NCI-H1694 (cell line): ENCODE measurements around the gene TBC1D22A.

ENCODE experiments used
- DNase-seq: peaks from one replicate; lab custom pipeline; 2025; lab: John Stamatoyannopoulos, UW

Gene TBC1D22A

GRCh38 chr22:46909237-46910030 lies 147.0 kb downstream of the TBC1D22A start:
- DNase-seq = no peak

GRCh38 chr22:46910624-46911023 lies 148.2 kb downstream of the TBC1D22A start:
- DNase-seq = no peak

DNA sequence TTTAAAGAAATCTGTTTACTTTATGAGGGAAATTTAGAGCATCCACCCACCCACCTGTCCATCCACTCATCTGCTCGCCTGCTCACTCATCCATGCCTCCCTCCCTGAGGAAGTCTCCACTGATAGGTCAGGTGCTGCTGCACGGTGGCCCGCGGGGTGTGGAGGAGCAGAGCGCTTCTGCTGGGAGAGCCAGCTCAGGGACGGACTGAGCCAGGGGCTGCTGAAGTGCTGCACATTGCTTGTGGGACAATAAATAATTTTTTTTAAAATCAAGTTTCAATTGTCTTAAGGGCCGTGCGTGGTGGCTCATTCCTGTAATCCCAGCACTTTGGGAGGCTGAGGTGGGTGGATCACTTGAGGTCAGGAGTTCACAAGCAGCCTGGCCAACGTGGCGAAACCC lies 148.9 kb downstream of the TBC1D22A start:
- DNase-seq = no peak

- no peak for DNase-seq
Measured at GRCh38 chr22:46913351-46913750, 150.9 kb downstream of the TBC1D22A start.

DNA sequence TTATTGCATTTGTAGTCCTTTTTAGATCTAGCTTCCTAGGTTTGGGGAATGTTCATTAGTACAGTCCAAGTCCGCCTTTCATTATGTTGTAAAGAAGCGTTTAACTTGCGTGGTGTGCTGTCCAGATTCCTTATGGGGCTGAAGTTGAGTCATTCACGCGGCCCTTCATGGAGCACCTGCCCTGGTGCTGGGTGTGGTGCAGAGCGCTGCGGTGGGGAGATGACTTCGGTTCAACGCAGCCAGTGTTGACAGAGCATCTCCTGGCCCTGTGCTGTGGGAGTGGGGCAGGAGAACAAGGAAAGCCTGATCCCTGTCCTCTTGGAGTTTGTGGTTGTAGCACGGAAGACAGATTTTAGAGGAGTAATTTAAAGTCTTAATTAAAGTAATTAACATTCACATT lies 152.0 kb downstream of the TBC1D22A start:
- DNase-seq = no peak

DNA sequence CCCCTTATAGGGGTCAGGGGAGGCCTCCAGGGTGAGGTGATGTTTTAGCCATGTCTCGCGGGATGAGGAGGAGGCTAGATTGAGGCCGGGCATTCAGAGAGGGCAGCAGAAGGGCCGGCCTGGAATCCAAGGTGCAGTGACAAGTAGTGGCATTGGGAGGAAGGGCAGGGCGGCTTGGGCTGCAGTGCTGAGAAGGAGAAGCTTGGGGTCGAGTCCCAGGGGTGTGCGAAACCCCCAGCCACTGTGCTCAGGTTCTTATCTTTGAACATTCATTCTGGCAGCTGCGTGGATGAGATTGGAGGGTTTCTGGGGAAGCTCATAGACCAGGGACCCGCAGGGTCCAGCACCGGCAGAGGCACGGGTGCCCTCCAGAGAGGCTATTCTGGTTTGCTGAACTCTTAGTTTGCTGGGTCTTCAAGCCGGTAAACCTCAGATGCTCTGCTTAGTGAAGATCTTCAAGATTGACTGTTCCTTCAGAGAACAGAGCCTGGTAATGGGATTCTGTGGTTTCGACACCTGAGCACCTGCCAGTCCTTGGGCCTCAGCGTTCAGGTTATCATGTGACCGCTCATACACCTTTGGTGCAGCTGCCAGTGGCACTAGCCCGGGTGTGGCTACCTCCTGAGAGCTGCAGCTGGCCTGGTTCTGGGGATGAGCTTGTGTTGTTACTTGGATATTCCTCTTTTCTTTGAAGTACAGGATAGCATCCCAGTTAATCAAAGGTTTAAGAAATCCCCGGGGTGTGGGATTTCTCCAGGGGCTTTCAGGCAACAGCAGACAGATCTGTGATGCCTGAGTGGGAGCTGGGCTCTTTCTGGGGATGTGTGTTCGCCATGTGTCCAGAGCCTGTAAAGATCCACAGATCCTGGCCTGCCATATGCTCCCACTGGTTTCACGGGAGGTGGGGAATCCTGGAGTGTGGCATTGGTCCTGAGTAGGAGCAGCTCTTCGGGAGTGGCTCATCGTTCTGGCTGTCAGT lies 152.8 kb downstream of the TBC1D22A start:
- no peak for DNase-seq

DNA sequence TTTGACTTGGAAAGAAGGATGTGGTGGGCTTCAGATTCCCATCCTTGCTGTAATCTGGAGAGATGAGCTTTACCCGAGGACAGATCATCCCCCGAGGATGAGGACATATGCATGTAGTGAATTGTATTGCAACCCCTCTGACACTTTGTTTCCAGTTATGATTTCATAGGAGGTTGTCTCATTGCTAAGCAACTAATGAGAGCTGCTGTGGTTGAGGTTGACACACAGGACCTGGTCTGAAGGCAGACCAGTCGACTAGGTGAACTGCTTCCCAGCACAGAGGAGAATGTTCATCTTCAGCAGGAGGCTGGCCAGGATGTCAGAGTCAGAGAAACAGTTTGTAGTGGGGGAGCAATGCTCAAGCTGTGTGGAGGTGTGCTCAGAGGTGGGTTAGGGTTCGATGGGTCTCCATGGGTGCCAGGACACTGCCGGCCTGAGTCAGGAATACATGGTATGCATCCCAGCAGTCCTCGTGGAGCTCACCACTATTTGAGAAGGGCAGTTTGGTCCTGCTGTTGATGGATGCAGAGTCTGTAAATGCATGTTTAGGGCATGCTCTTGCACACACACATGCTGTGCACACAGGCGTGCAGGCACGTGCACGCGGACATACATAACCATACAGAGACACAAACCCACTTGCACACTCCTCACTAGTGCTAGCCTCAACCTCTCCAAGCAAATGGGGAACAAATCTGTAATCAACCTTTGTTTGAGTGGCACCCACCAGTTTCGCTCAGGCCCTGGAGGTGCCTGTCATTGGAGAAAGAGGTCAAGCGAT lies 153.7 kb downstream of the TBC1D22A start:
- no peak for DNase-seq

GRCh38 chr22:46916886-46917770 lies 154.7 kb downstream of the TBC1D22A start:
- DNase-seq = no peak

DNA sequence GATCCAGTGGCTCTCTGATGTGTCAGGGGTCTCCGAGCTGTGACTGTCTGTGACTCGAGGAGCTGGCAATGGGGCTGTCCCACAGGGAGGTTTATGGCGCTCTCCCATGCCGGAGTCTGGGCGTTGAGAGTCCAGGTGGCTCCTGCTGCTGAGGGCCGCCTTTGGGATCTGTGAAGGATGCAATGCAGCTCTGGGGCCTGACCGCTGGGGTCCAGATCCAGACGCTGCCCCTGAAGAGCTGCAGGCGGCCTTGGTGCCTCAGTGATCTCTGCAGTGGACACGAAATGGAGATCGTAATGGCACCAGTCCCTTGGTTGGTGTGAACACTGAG lies 155.3 kb downstream of the TBC1D22A start:
- DNase-seq = no peak

DNA sequence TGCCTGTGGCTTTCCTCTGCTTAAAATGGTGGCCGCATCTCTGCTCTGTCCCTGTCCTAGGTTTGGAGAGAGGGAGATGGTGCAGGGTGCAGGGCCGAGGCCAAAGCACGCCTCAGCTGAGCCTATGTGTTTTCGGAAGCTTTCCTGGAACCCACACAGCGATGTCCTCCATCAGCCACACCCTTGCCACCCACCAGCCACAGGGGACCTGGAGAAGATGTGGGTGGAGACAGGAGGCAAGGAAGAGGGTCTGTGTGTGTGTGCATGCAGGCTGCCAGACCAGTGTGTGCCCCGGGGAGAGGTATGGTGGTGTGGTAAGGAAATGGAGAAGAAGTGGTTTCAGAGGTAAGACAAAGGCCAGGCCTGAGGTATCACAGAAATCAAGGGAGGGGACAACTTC lies 155.7 kb downstream of the TBC1D22A start:
- DNase-seq = no peak

- no peak for DNase-seq
Measured at GRCh38 chr22:46922037-46922436, 159.6 kb downstream of the TBC1D22A start.

GRCh38 chr22:46923394-46923793 lies 160.9 kb downstream of the TBC1D22A start:
- no peak for DNase-seq

- no peak for DNase-seq
Measured at GRCh38 chr22:46925818-46926217, 163.4 kb downstream of the TBC1D22A start.

DNA sequence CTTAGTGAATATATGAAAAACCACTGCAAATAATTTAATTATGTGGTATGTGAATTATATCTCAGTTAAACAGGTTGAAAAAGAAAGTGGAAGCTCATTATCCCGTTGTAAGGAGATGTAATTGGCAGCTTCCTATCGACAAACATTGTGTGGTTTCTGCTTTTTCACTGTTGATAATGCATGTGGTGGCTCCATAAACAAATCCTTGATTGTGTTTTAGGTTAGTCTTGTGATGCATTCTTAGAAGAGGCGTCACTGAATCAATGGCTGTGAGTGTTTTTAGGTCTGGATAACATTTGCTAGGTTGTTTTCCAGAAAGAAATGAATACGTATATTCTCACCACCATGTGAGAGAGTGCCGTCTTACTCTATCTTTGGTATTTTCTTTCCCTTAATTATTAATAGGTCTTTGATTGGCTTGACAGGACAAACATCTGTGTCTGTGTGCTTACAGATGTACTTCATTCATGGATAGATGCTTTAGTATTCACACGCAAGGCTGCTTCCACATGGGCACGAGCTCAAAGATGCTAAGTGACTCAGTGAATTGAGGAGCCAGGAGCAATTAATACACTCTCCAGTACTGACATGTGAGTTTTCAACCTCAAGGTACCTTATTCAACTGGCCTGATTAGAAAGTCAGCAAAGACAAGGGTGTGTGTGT lies 166.7 kb downstream of the TBC1D22A start:
- no peak for DNase-seq

DNA sequence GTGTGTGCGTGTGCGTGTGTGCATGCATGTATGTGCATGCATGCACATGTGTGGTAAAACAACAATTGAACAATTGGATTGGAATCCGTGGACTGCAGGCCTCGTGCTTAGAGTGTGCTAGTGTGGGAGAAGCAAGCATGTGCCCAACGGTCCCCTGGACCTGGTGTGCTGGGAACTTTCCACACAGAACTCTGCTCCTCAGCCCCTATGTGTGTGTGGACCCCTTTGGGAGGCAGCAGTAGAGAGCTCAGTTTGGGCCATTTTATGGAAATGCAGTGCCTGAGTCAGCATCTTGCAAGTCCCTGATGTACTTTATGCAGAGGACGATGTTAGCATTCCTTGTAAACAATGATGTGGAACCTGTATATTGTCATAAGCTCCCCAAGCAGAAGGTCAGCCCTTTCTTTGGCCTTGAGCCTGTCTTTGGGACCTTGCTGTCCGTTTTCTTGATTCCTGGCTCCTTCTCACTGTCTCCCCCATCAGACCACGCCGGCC lies 167.3 kb downstream of the TBC1D22A start:
- no peak for DNase-seq

DNA sequence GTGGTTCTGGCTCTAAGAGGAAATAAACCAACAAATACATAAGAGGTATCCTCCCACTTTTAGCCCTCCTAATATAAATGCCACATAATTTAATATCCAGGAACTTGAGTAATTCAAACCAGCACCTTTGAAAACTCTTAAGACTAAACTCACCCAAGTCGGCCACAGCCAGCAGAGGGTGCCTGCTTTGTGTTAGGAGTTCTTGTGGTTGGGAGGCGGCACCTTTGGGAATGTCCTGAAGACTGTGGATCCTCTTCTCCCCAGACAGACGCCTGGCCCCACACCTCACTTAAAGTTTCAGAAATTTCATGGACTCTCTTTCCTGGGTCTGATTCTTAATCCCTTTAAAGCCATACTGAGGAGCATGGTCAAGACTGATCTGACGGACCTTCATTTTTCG lies 169.0 kb downstream of the TBC1D22A start:
- no peak for DNase-seq

- DNase-seq = no peak
Measured at GRCh38 chr22:46931881-46932280, 169.4 kb downstream of the TBC1D22A start.

GRCh38 chr22:46933040-46933930 lies 170.8 kb downstream of the TBC1D22A start:
- no peak for DNase-seq

DNA sequence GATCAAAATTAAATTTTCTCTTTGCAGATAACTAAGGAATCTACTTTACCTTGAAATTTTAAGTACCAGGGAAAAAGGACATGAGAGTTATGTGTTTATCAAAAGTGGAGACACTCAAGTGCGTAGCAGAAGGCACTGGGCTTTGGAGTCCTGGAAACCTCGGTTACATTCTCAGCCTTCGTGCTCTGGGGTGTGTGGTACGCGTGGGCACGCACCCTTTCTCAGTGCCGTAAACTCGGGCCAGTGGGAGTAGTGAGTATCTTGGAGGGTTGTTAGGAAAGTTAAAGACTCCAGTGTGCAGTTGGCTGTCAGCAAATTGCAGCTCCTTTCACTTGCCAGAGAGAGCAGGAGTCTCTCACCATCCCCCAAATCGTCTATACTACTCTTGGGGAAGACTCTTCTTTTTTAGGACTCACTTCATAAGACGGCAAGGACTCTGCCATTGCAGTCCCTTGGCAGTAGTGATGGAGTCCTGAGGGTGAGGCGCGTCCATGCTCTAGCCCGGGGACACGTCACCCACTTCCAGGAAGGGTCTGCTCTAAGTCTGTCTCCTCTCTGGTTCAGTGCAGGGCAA lies 171.8 kb downstream of the TBC1D22A start:
- DNase-seq = no peak
